ENCODE data around the gene AMIGO1.

Gene AMIGO1, protein sequence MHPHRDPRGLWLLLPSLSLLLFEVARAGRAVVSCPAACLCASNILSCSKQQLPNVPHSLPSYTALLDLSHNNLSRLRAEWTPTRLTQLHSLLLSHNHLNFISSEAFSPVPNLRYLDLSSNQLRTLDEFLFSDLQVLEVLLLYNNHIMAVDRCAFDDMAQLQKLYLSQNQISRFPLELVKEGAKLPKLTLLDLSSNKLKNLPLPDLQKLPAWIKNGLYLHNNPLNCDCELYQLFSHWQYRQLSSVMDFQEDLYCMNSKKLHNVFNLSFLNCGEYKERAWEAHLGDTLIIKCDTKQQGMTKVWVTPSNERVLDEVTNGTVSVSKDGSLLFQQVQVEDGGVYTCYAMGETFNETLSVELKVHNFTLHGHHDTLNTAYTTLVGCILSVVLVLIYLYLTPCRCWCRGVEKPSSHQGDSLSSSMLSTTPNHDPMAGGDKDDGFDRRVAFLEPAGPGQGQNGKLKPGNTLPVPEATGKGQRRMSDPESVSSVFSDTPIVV

DNA sequence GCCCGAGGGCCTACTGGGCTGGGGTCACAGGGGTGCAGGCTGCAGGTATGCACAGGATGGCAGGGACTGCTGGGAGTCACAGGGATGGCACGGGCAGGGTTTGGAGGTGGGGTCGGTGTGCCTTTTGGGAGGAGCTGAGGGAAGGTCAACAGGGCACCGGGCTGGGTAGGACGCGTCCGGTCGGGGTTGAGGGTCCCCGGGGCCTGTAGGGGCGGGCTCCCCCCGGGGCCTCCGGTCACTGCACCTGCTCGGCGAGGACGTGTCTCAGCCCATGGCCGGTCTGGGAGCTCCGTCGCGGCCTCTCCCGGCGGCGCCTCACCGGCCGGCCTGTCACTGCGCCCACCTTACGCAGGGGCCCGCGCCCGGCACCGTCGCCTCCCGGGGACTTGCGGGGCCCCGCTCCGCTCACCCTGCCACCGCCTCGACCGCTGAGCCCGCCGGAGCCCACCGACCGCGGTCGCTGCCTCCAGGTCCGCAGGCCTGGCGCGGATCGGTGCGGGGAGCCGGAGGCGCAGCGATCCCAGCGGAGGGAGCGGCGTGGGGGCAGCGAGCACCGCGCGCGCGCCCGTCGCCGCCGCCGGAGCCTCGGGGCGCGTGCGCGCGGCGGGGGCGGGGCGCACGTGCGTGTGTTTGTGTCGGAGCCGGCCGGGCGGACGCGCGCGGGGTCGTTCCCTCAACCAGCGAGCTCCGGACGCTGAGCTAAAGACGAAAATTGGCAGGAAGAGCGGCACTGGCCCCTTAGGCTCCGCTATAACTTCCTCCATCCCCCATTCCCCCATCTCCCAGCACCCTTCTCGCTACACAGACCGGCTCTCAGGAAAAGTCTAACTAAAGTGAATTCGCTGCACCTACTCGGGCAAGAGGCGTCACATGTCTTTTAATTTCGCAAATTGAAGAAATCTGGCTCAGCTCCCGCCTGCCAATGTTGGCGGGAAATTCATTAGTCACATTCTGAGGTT lies at the start of gene AMIGO1:
Gene AMIGO1, minus strand, starts transcription at position 552 of the 959 bp plus-strand sequence. CDS start 815 bp downstream, outside the sequence.
- DNase-seq: peak in 1 of 2 experiments; percentile 65

DNA sequence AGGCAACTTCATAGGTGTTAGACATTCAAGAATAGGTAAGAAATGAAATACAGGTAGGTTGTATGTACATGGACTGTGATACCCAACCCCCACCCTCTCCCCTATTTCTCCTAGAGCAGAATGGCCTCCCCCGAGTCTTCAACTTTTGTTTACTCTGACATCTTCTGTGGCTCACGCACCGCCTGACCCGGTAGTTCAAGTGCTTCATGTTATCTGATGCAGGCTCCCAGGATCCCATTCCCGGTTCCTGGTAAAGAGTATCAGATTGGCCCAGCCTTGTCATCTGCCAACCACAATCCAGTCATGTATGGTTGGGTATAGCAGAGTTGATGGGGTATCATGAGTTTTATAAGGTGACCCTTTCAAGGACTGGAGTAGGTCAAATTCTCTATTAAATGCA lies 48.0 kb upstream of the AMIGO1 start:
- DNase-seq: no peak

DNA sequence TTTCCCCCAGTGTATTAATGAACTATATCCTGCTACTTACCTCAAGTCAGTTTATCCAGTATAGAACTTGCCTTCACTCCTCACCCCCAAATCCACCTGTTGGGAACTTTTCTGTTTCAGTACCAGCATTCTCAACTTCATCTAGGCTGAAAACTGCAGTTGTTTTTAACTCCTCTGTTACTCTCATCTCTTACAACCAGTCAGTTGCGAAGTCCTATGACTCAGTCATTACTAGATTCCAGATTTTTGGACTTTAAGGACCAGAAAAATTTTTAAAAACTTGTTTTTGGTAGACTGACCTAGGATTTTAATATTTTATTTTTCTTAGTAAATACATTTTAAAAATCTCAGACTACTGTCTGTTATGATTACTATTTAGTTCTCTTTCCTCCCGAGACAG lies 47.0 kb upstream of the AMIGO1 start:
- no peak for DNase-seq

DNA sequence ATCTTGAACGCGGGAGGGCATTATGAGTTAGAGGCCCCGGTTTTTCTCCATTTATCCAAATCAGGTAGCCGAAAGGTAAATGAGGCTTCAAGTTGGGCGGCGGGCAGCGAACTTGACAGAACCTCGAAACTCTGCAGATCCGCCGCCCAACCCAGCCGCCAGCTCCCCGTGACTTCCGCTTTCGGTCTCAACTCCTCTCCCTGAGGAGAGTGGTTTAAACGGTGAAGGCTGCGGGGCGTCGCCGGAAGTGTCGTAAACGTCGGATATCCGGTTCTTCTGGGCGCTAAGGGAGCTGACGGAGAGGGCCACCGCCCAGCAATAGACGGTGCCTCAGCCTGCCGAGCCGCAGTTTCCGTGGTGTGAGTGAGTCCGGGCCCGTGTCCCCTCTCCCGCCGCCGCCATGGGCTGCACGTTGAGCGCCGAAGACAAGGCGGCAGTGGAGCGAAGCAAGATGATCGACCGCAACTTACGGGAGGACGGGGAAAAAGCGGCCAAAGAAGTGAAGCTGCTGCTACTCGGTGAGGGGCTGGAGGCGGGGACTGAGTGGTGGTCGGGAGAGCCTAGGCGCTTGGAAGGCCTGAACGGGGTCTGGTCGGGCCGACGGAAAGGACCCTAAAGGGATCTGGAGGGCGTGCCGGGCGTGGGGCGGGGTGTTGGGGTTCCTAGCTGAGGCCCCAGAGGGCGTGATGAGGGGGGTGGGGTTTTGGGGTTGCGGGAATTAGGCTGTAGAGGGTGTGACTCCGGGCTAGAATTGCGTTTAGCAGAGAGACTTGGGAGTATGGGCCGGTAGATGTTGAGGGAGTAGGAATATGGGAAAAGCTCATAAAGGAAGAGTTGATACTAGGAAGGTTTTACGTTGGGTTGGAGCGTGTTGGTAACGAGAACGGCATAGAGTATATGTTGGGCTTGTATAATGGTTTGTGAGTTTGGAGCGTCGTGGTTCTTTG lies 39.1 kb upstream of the AMIGO1 start, which contains the start of gene GNAI3:
Gene GNAI3, plus strand, starts transcription at position 295 of the 947 bp plus-strand sequence. Its CDS starts 106 bp downstream, at position 401.
- DNase-seq: peak; percentile 94 to 97

DNA sequence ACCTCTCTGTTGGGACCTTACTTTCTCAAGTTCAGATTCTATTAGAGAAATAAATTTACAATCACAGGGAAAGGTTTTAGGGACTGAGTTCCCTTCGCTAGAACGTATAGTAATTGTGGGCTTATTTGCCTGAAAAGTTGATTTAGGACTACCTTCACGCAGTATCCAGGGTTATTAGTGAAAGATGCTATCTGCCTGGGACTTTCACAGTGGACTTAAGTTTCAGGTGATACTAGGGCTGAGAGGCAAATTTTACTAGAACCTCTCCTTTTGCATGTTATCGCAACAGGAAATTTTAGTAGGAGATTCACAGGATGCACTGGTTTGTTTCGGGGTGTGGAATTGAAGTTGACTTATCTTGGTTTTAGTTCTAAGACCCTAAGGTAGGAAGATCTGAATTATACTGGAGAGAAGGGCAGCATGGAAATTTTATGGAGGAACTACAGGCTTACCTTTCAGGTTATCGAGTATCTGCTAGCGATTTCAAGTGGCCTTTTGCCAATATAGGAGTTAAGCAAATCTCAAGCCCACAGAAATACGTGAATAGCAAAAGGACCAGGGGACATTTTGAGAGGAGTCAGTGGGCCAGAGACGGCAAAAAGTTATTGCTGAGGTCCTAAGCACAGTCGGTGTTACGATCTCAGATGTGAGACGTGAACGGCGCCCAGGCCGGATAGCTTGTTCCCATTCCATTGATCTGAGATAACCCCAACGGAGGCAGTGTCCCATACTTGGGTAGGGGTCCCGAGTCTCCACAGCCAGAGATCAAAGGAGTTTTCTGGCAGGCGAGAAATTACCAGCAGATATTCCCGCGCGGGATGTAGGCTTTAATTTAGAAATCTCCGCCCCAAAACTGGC lies 38.2 kb upstream of the AMIGO1 start:
- peak in 1 of 2 experiments; percentile 45 for DNase-seq

DNA sequence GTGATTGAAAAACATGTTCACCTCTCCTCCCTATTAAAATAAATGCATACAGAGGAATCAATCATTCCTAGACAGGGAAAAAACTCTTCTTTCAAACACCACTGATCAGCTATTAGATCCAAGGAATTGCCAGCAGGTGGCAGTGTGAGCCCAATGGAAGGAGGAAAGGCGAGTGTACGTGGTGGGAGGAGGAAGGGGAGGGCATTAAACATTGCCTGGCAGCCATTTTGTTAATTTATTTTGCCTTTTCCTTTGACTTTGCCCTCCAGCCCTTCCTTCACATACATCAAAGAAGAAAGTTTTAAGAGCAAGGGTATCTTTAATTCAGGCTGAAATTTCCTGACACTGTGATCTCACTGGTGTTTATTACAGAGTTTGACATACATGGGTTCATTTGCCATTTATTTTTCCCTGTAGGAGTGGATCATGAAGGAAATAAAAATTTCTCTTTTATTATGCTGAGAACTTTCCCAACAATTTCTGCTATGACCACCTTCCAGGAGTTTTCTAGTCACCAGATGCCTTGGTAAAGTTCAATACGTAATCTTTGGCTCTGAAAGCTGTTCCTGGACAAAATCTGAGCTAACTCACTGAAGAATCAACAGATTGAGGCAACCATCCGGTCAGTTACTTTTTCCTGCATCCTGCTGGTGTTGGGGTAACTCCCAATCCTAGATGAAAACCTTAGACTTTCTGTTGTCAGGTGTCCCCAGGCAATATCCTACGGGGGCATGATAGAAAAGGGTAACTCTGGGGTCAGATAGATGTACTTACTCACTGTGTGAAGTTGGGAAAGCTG lies 37.0 kb upstream of the AMIGO1 start:
- DNase-seq: peak; percentile 89 to 94

DNA sequence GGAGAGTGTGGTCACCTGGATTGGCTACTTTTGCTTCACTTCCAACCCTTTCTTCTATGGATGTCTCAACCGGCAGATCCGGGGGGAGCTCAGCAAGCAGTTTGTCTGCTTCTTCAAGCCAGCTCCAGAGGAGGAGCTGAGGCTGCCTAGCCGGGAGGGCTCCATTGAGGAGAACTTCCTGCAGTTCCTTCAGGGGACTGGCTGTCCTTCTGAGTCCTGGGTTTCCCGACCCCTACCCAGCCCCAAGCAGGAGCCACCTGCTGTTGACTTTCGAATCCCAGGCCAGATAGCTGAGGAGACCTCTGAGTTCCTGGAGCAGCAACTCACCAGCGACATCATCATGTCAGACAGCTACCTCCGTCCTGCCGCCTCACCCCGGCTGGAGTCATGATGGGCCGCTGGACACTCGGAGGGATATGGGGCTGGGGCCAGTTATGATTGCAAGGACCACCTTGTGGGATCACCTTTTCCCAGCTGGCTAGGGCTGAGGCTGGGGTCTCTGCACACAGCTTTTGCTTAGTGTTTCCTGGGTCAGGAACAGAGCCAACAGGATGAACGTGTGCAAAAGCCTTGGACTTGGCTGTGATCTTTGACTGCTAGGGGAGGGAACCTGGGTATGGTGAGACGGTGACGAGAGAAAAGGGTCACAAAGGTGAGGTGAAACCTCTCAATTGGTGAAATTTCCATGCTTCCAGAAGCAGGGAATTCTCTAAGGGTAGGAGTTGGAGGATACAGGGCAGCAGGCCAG lies 34.6 kb upstream of the AMIGO1 start:
- DNase-seq: no peak

DNA sequence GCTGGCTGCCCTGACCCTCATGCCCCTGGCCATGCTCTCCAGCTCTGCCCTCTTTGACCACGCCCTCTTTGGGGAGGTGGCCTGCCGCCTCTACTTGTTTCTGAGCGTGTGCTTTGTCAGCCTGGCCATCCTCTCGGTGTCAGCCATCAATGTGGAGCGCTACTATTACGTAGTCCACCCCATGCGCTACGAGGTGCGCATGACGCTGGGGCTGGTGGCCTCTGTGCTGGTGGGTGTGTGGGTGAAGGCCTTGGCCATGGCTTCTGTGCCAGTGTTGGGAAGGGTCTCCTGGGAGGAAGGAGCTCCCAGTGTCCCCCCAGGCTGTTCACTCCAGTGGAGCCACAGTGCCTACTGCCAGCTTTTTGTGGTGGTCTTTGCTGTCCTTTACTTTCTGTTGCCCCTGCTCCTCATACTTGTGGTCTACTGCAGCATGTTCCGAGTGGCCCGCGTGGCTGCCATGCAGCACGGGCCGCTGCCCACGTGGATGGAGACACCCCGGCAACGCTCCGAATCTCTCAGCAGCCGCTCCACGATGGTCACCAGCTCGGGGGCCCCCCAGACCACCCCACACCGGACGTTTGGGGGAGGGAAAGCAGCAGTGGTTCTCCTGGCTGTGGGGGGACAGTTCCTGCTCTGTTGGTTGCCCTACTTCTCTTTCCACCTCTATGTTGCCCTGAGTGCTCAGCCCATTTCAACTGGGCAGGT lies 33.9 kb upstream of the AMIGO1 start:
- no peak for DNase-seq

DNA sequence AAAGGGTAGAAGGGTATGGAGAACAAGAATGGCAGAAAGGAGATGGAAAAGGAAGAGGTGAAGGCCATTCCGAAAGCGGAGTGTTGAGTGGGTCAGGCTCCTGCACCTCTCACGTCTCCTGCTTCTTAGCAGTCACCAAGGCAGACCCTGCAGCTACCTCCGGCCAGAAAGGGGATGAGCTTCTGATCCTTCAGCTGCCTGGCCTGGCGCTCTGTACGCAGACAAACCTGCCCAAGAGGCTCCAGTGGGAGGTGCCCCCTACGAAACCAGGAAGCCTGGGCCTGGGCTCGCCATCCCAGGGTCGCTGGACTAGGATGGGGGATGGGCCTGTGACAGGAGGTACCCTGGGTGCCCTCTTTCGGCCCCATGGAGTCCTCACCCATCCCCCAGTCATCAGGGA lies 33.1 kb upstream of the AMIGO1 start:
- DNase-seq: no peak

DNA sequence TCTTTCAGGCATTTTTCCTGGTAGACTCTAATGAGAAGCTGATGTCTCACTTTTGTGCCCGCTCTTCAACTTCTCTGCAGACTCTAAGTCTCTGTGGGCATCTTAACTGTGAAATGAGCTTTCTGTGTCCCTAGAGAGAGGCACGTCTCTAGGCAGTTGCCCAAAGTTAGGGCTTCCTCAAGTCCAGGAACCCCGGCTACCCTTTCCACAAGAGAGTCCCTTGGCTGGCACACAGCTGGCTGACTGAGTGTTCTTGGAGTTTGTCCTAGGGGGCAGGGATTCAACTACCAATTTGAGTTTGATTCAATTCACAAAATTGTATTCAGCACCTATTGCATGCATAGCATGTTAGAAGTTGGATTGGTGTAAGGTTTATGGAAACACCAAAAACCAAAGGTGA lies 31.6 kb upstream of the AMIGO1 start:
- DNase-seq: no peak

DNA sequence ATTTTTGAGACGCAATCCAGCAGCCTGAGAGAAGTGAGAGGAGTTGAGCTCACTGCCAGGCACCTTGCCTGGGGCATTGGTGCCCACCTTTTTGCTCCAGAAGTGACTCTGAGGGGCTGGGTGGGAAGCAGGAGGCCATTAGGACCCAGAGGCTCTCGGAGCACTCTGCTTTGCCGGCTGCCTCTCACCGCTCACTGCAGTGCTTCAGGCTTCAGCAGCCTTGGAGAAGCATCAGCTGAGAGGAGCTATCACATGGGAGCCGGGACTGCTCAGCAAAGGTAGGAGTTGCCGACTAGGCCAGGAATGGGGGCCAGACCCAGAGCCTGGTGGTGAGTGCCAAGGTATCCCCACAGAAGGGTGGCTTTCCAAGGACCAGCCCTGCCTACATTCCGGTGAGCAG lies 30.1 kb upstream of the AMIGO1 start, which contains the start of gene GPR61:
Gene GPR61, plus strand, starts transcription at position 197 of the 400 bp plus-strand sequence. CDS start 3,151 bp downstream, outside the sequence.
- DNase-seq: no peak

DNA sequence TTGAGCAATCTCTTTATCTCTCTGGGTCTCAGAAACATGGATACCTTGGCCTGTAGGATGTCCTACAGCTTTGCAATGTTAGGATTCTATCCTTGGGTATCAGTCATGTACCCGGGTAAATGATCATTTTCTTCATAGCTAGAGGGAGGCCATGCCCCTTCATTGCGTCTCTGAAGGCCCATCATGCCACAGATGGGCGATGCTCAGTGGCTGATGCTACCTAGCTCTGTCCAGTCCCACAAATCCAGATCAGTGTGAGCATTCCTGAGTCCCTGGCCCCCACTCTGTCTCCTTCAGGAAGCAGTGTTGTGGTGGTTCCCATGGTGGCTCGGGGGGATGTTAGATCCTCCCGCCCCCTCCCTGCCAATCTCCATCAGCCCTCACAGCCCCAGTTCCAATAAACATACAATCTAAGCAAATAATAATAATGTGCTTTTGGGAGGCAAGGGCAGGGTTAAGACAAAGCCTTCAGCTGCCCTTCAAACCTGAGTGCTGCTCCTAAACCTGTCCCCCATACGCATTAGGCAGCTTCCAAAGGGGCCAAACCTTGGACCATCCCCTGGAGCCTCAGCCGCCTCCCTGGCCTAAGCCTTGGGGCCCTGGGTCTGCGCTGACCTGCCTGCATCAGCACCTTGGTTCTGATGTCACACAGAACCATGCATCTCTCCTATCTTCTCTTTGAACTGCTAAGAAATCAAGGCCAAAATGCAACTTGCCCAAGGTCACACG lies 29.5 kb upstream of the AMIGO1 start:
- DNase-seq: no peak

DNA sequence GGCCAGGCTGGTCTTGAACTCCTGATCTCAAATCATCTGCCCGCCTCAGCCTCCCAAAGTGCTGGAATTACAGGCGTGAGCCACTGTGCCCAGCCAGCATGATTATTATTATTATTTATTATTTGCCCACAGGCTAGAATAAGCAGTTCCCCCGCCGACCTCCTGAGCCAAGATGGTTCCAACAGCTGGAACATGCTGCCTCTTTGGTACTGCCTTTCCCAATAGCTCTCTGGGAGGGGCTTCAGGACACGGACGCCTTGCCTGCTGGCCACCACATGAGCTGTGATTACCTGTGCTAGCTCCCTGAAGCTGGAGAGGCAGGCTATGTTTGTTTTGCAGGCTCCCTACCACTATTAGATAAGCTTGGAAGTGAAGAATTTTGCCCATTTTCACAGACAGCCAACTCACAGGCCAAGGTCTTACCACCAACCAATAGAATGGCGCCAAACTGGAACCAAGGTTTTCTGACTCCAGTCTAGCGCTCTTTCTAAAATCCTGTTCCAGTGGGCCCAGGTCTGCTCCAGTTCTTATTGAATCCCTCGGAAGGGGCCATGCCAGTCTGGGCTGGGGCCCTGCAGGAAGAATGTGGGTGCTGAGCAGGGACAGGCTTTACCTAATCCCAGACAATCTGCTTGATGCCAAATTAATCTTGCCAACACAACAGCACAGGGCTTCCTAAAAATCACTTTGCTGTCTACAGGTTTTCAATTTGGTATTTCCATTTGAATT lies 28.1 kb upstream of the AMIGO1 start:
- DNase-seq: no peak

DNA sequence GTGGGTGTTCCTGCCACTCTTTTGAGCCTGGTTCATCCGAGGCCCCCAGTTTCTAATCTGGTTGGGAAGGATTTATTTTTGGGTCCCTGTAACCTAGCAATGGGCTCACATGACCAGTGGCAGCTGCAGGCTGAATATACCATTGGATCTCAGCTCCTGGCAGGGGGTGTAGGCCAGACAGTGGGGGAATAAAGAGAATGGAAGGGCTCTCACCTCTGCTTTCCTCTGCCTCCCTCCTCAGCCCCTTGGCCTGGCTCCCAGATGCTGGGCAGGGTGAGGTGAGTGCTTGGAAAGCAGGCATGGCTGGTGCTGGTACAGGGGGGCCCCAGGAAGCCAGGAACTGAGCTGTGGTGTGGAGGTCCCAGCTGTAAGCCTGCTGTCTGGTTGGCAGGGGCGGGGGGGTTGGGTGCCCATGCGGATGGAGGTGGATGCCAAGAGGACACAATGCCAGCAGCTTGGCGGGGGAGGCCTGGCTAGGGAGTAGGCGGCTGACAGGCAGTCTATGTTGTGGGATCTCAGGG lies 26.5 kb upstream of the AMIGO1 start:
- DNase-seq: peak; percentile 41 to 71

DNA sequence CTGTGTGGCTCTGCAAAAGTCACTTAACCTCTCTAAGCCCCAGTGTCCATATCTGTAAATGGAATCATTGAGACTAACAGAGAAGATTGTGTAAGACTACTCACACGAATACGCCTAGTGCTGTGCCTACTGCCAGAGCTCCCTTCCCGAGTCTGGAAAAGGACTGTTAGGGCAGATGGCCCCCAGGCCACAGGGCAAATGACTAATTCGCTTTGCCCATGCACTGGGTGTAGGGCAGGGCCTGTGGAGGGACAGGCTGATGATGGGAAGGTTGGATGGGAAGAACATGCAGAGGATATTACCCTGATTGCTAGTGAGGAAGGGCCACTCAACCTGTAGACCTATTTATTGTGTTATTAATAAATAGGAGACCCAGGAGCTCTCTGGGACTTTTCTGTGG lies 26.0 kb upstream of the AMIGO1 start:
- no peak for DNase-seq

DNA sequence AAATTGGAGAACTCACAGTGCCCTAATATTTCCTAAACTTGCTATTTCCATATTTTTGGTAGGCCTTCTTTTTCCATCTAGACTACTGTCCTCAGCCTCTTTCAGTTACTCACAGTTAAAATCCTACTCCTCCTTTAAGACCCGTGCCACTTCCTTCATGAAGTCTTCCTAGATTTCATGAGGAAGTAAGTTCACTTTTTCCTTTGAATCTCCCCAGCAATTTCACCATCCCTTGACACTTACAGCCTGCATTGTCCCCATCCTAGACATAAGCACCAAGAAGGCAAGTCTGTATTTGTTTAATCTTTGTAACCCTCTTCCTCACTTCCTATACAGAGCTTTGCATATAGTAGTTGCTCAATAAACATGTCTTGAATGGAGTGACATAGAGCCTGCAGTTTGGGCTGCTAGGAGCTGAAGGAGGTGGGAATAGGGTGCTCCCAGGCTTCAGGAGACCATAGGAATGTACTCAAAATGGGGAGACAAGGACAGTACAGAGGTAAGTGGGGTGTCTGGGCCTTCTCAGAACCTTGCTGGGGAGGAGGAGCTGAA lies 24.9 kb upstream of the AMIGO1 start:
- no peak for DNase-seq
